Smooth muscle cell (in vitro differentiated cells): Measurements from ENCODE around the gene MCC. TPM values are rescaled to one million over a fixed set of nuclear protein-coding genes. Genes with fewer than 3 reads are reported as not detected.

Experiments
- DNase-seq: peaks from one replicate; lab custom pipeline; 2025; ENCODE audit not compliant: unreplicated experiment; lab: John Stamatoyannopoulos, UW
- H2AFZ ChIP-seq: fragments of 200-600 bp; sonication (generic); 2 replicates; pipeline ENCODE4 v1.6.0; 2016; ENCODE audit warnings: antibody characterized with exemption, low read depth, mild to moderate bottlenecking
- H3F3A ChIP-seq: fragments of 200-600 bp; sonication (generic); 2 replicates; pipeline ENCODE4 v1.6.0; 2017; ENCODE audit warnings: antibody characterized with exemption, low read depth
- H3K27ac ChIP-seq: fragments of 200-600 bp; sonication (generic); 2 replicates; pipeline ENCODE4 v1.5.1; 2016; ENCODE audit warnings: low read depth, mild to moderate bottlenecking
- H3K27me3 ChIP-seq: fragments of 200-600 bp; sonication (generic); 2 replicates; pipeline ENCODE4 v1.6.1; 2016; ENCODE audit warnings: low read depth, mild to moderate bottlenecking
- H3K36me3 ChIP-seq: fragments of 200-600 bp; sonication (generic); 2 replicates; pipeline ENCODE4 v1.5.1; 2016; ENCODE audit warnings: low read depth
- H3K4me1 ChIP-seq: fragments of 200-600 bp; sonication (generic); 2 replicates; pipeline ENCODE4 v1.5.1; 2016; ENCODE audit warnings: low read depth
- H3K4me2 ChIP-seq: fragments of 200-600 bp; sonication (generic); 2 replicates; pipeline ENCODE4 v1.6.0; 2016; ENCODE audit warnings: mild to moderate bottlenecking
- H3K4me3 ChIP-seq: fragments of 200-600 bp; sonication (generic); 2 replicates; pipeline ENCODE4 v1.5.1; 2016; ENCODE audit warnings: mild to moderate bottlenecking
- H3K79me2 ChIP-seq: fragments of 200-600 bp; sonication (generic); 2 replicates; pipeline ENCODE4 v1.6.0; 2016; ENCODE audit warnings: low read depth, mild to moderate bottlenecking
- H3K9ac ChIP-seq: fragments of 200-600 bp; sonication (generic); 2 replicates; pipeline ENCODE4 v1.6.0; 2016; ENCODE audit warnings: low read depth
- H3K9me3 ChIP-seq: fragments of 200-600 bp; sonication (generic); replicated peaks from 2 replicates; pipeline ENCODE4 v1.5.1; 2016; ENCODE audit warnings: low read depth
- H4K20me1 ChIP-seq: fragments of 200-600 bp; sonication (generic); 2 replicates; pipeline ENCODE4 v1.6.0; 2016; ENCODE audit warnings: low read depth
- WGBS: methylation state at CpG from one replicate; pipeline ENCODE4 v1.1.7; 2016; ENCODE audit warnings: low lambda C conversion rate; 5-methylcytosine and 5-hydroxymethylcytosine counted together
- polyA plus RNA-seq: library from polyadenylated mRNA; unstranded; fragments of >200 nt; fragmentation: Nextera tagmentation; extraction: Ambion mirVana; gene quantifications from 2 replicates; pipeline ENCODE4 v1.2.1, GENCODE V29; 2016
- total RNA-seq: library from RNA; depleted of rRNA; stranded (reverse); fragments of >200 nt; gene quantifications from 2 replicates; pipeline ENCODE4 v1.2.3, GENCODE V29; 2014
- TF ChIP-seq, protein P1 (sequence below): fragments of 200-600 bp; sonication (generic); IDR thresholded peaks from 2 replicates; pipeline ENCODE4 v1.5.1; 2017; ENCODE audit warnings: borderline replicate concordance, mild to moderate bottlenecking, antibody characterized with exemption; ENCODE audit not compliant: insufficient read depth, poor library complexity, severe bottlenecking

Gene MCC
- total and polyA plus RNA-seq, 2 experiments from 2014 or later = 5.8 to 19.2 TPM

- Histone ChIP-seq H4K20me1 (no peaks in the 10 kb centered on the region), H3K4me1 (peaks cover 4% of the 10 kb centered on the region), H3K27ac (no peak overlapping the region), H3K4me3 (no peak overlapping the region), H3F3A (no peaks in the 10 kb centered on the region), H3K27me3 (no peaks in the 10 kb centered on the region), H2AFZ (no peak overlapping the region), H3K9ac (no peak overlapping the region), H3K9me3 (no peaks in the 10 kb centered on the region), H3K4me2 (no peak overlapping the region), H3K79me2 (no peaks in the 10 kb centered on the region), H3K36me3 (no peaks in the 10 kb centered on the region)
- 93% methylated on average over 1 of the region's 1 CpG for WGBS
- TF ChIP-seq, protein P1, sequence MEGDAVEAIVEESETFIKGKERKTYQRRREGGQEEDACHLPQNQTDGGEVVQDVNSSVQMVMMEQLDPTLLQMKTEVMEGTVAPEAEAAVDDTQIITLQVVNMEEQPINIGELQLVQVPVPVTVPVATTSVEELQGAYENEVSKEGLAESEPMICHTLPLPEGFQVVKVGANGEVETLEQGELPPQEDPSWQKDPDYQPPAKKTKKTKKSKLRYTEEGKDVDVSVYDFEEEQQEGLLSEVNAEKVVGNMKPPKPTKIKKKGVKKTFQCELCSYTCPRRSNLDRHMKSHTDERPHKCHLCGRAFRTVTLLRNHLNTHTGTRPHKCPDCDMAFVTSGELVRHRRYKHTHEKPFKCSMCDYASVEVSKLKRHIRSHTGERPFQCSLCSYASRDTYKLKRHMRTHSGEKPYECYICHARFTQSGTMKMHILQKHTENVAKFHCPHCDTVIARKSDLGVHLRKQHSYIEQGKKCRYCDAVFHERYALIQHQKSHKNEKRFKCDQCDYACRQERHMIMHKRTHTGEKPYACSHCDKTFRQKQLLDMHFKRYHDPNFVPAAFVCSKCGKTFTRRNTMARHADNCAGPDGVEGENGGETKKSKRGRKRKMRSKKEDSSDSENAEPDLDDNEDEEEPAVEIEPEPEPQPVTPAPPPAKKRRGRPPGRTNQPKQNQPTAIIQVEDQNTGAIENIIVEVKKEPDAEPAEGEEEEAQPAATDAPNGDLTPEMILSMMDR = no peak
- DNase-seq = no peak
Observed at GRCh38 chr5:113390224-113390623, 98.0 kb downstream of the MCC start.

DNA sequence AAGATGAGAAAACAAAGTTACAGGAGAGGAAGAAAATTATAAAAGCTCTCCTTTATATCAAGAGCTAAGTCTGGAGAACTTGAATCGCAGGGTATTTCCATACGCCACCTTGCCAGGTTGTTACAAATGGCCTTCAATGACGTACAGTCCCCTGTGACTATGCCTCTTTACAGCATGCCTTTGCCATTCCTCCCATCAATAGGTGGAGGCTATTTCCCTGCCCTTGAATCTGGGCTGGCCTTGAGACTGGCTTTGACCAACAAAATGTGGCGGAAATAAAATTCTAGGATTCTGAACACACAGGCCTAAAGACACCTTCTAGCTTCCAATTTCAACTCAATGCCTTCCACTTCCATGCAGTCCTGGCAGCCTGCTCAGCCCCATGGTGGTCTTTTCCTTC lies 99.1 kb downstream of the MCC start:
- Histone ChIP-seq H3K9ac (no peak overlapping the region), H3F3A (no peaks in the 10 kb centered on the region), H3K4me1 (peaks cover 4% of the 10 kb centered on the region), H3K27me3 (no peaks in the 10 kb centered on the region), H4K20me1 (no peaks in the 10 kb centered on the region), H2AFZ (no peak overlapping the region), H3K4me2 (no peak overlapping the region), H3K79me2 (no peaks in the 10 kb centered on the region), H3K9me3 (no peaks in the 10 kb centered on the region), H3K36me3 (no peaks in the 10 kb centered on the region), H3K4me3 (no peak overlapping the region), H3K27ac (no peak overlapping the region)
- DNase-seq = no peak
- TF ChIP-seq, protein P1 = no peak
- 96% methylated on average over 4 of the region's 4 CpGs for WGBS

- peaks cover 4% of the 10 kb centered on the region for H3K4me1 ChIP-seq
- no peaks in the 10 kb centered on the region for H3K27me3 ChIP-seq
- no peaks in the 10 kb centered on the region for H3K36me3 ChIP-seq
- H2AFZ ChIP-seq = no peak overlapping the region
- no peaks in the 10 kb centered on the region for H3F3A ChIP-seq
- H3K27ac ChIP-seq = no peak overlapping the region
- WGBS = 90% methylated on average over 2 of the region's 2 CpGs
- H3K9me3 ChIP-seq = no peaks in the 10 kb centered on the region
- DNase-seq = no peak
- no peaks in the 10 kb centered on the region for H4K20me1 ChIP-seq
- TF ChIP-seq, protein P1 = no peak
- H3K9ac ChIP-seq = no peak overlapping the region
- H3K4me2 ChIP-seq = no peak overlapping the region
- no peaks in the 10 kb centered on the region for H3K79me2 ChIP-seq
- H3K4me3 ChIP-seq = no peak overlapping the region
Observed at GRCh38 chr5:113387844-113388243, 100.4 kb downstream of the MCC start.

- Histone ChIP-seq H3K27me3 (no peaks in the 10 kb centered on the region), H3K36me3 (no peaks in the 10 kb centered on the region), H4K20me1 (no peaks in the 10 kb centered on the region), H3F3A (no peaks in the 10 kb centered on the region), H3K4me2 (no peak overlapping the region), H2AFZ (no peak overlapping the region), H3K4me3 (no peak overlapping the region), H3K4me1 (peaks cover 4% of the 10 kb centered on the region), H3K9ac (no peak overlapping the region), H3K79me2 (no peaks in the 10 kb centered on the region), H3K27ac (no peak overlapping the region), H3K9me3 (no peaks in the 10 kb centered on the region)
- no peak for DNase-seq
- 92% methylated on average over 4 of the region's 4 CpGs for WGBS
- TF ChIP-seq, protein P1 = no peak
Observed at GRCh38 chr5:113384782-113385285, 103.4 kb downstream of the MCC start.
